Urinary bladder (tissue), 4 donors: ENCODE results near the gene EIF5AL1. TPM values are rescaled to one million over a fixed set of nuclear protein-coding genes. Genes with fewer than 3 reads are reported as not detected.
"Not testable (repeated sequence)": the region's sequence is repeated elsewhere in the genome, so short reads cannot be mapped to it uniquely, and the experiment has no call there.

ENCODE experiments used
- DNase-seq: peaks from one replicate; pipeline ENCODE4 v3.0.0-alpha.2; 2015; ENCODE audit errors: extremely low spot score
- H3K27ac ChIP-seq: one replicate; pipeline ENCODE4 v1.5.1; 2013; ENCODE audit warnings: low read depth, mild to moderate bottlenecking, moderate library complexity
- H3K36me3 ChIP-seq: one replicate; pipeline ENCODE4 v1.6.1; 2013; ENCODE audit warnings: mild to moderate bottlenecking, moderate library complexity; ENCODE audit not compliant: insufficient read depth
- H3K4me1 ChIP-seq: one replicate; pipeline ENCODE4 v1.6.1; 2013; ENCODE audit warnings: mild to moderate bottlenecking, moderate library complexity; ENCODE audit not compliant: insufficient read depth
- H3K4me3 ChIP-seq: one replicate; pipeline ENCODE4 v1.5.1; 2013; ENCODE audit warnings: low read depth, low read length
- WGBS: extraction: QIAGEN DNeasy Blood & Tissue Kit; methylation state at CpG from one replicate; pipeline ENCODE4 v1.1.7; 2013; 5-methylcytosine and 5-hydroxymethylcytosine counted together
- polyA plus RNA-seq: library from polyadenylated mRNA; stranded (reverse); fragments of 200-250 nt; gene quantifications from one replicate; pipeline ENCODE4 v1.2.3, GENCODE V29; 2013
- total RNA-seq: library from RNA; depleted of rRNA; stranded (reverse); fragments of >200 nt; gene quantifications from one replicate; pipeline ENCODE4 v1.2.3, GENCODE V29; 2014
- donor health status: healthy with polysubstance abuse.
- donor health status: healthy.

EIF5AL1 gene
- total and polyA plus RNA-seq, 2 donors: 0.11 to 0.85 TPM

DNA sequence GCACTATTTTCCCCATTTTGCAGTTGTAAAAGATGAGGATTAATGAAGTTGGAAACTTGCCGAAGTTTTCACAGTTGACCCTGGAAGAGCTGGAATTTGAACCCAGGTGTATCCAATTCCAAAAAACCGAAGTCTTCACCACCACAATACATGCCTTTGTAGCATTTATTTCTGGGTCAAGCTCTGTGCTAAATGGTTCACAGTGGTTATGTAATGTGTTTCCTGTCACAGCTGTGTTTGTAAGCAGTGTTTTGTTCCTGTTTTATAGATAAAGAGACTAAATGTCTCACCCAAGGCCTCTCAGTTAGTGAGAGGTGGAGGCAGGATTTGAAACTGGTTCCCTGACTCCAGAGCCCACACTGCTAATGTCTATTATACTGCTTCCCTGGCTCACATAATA lies 30.3 kb downstream of the EIF5AL1 start:
- DNase-seq: no peak
- no peaks in the 10 kb centered on the region for H3K4me1 ChIP-seq
- H3K36me3 ChIP-seq: no peaks in the 10 kb centered on the region
- no peak overlapping the region for H3K4me3 ChIP-seq
- WGBS: 65% methylated on average over 2 of the region's 2 CpGs
- no peak overlapping the region for H3K27ac ChIP-seq

- 75% methylated on average over 3 of the region's 3 CpGs for WGBS
- H3K4me1 ChIP-seq, H3K27ac ChIP-seq, H3K36me3 ChIP-seq, H3K4me3 ChIP-seq, DNase-seq: not testable (repeated sequence)
Observed at GRCh38 chr10:79544408-79544807, 32.1 kb downstream of the EIF5AL1 start.

GRCh38 chr10:79544926-79545659 lies 32.8 kb downstream of the EIF5AL1 start:
- H3K27ac ChIP-seq: not testable (repeated sequence)

DNA sequence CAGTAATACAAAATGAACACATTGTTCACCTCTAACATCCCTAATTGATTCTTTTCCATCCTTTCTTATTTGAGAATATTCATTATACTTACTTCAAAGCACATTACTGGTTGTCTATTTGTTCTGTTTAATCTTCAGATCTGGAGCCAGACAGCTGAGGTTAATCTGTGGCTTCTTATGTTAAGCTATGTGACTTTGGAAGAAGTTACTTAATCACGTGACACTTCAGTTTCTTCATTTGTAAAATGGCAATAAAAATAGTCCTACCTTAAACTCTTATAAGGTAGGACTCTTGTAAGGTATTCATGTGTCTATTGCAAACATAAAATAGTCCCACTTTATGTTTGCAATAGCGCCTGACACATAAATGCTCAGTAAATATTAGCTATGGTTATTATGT lies 34.8 kb downstream of the EIF5AL1 start:
- H3K4me1 ChIP-seq, H3K36me3 ChIP-seq, H3K27ac ChIP-seq, DNase-seq, H3K4me3 ChIP-seq: not testable (repeated sequence)
- 82% methylated on average over 2 of the region's 2 CpGs for WGBS

More at GRCh38 chr10:79544926-79545659, 32.8 kb downstream of the EIF5AL1 start:
- WGBS: 89% methylated on average over 3 of the region's 3 CpGs
- not testable (repeated sequence) for H3K4me1 ChIP-seq, H3K36me3 ChIP-seq, H3K4me3 ChIP-seq, DNase-seq

GRCh38 chr10:79547973-79548372 lies 35.6 kb downstream of the EIF5AL1 start:
- 47% methylated on average over 3 of the region's 3 CpGs for WGBS
- Histone ChIP-seq H3K27ac (no peak overlapping the region), H3K4me1 (no peaks in the 10 kb centered on the region), H3K4me3 (no peak overlapping the region), H3K36me3 (no peaks in the 10 kb centered on the region)
- no peak for DNase-seq

- H3K36me3 ChIP-seq: no peaks in the 10 kb centered on the region
- 73% methylated on average over 2 of the region's 2 CpGs for WGBS
- no peaks in the 10 kb centered on the region for H3K4me1 ChIP-seq
- no peak overlapping the region for H3K4me3 ChIP-seq
- no peak overlapping the region for H3K27ac ChIP-seq
- DNase-seq: no peak
Observed at GRCh38 chr10:79552143-79552542, 39.8 kb downstream of the EIF5AL1 start.

- no peak for DNase-seq
- H3K36me3 ChIP-seq: no peaks in the 10 kb centered on the region
- WGBS: 81% methylated on average over 11 of the region's 11 CpGs
- H3K4me3 ChIP-seq: no peak overlapping the region
- no peak overlapping the region for H3K27ac ChIP-seq
- no peaks in the 10 kb centered on the region for H3K4me1 ChIP-seq
Observed at GRCh38 chr10:79555354-79556309, 43.3 kb downstream of the EIF5AL1 start.

- not testable (repeated sequence) for DNase-seq, H3K4me3 ChIP-seq, H3K36me3 ChIP-seq, H3K27ac ChIP-seq, H3K4me1 ChIP-seq
- WGBS: 86% methylated on average over 3 of the region's 3 CpGs
Observed at GRCh38 chr10:79556961-79557360, 44.6 kb downstream of the EIF5AL1 start.

DNA sequence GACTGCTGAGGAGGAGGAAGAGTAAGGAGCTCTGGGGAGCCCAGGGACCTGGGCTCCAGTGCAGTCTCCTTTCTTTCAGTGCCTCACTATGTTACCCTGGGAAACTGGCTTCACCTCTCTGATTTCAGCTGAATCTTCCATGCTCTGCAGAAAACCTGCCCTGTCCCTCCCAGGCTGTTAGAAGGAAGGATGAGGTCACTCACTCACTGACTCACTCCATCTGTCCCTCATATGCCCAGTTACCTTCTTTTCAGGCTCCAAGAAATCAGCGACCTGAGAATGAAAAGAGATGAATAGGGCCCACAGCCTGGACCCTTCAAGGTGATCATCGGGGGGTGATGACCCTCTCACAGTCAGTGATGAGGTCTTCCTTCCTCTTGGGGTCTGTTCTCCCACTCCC lies 47.4 kb downstream of the EIF5AL1 start:
- Histone ChIP-seq H3K27ac (no peak overlapping the region), H3K4me1 (no peaks in the 10 kb centered on the region), H3K36me3 (no peaks in the 10 kb centered on the region), H3K4me3 (no peak overlapping the region)
- DNase-seq: no peak
- WGBS: 89% methylated on average over 2 of the region's 2 CpGs

DNA sequence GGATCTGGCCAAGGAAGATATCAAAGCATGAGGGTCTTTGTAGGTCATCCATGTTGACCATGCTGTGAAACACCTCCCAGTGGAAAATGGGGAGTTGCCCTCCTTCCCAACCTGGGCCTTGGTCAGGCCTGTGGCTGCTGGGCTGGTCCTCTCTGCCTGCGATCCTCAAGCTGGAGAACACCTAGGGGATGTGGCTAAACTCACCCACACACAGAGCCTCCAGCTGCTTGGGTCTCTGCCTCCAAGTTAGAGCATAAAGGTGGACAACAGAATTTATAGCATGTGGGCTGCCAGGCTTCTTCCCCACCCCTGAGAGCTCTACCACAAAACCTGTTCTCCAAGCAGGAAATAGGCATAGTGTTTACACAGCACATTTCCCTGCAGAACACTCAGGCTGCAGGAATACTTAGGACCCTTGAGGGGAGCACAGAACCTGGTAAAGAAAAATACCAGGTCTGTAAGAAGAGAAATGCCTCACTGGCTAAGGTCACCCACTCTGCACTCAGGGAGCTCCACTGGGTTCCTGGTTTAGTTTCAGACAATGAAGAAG lies 47.9 kb downstream of the EIF5AL1 start, which contains the start of gene SFTPA2:
SFTPA2 (minus strand) TSS at position 248 of the 550 bp plus-strand sequence. CDS start 924 bp downstream, outside the sequence.
- Histone ChIP-seq H3K4me1 (no peaks in the 10 kb centered on the region), H3K4me3 (no peak within 1 kb of the TSS), H3K27ac (no peak within 1 kb of the TSS), H3K36me3 (no peaks in the 10 kb centered on the region)
- DNase-seq: no peak
- 86% methylated on average over 1 of the region's 1 CpG for WGBS

GRCh38 chr10:79561257-79561656 lies 48.9 kb downstream of the EIF5AL1 start:
- H3K36me3 ChIP-seq: no peaks in the 10 kb centered on the region
- H3K4me3 ChIP-seq: no peak overlapping the region
- no peak overlapping the region for H3K27ac ChIP-seq
- no peak for DNase-seq
- H3K4me1 ChIP-seq: no peaks in the 10 kb centered on the region
- 90% methylated on average over 3 of the region's 3 CpGs for WGBS

DNA sequence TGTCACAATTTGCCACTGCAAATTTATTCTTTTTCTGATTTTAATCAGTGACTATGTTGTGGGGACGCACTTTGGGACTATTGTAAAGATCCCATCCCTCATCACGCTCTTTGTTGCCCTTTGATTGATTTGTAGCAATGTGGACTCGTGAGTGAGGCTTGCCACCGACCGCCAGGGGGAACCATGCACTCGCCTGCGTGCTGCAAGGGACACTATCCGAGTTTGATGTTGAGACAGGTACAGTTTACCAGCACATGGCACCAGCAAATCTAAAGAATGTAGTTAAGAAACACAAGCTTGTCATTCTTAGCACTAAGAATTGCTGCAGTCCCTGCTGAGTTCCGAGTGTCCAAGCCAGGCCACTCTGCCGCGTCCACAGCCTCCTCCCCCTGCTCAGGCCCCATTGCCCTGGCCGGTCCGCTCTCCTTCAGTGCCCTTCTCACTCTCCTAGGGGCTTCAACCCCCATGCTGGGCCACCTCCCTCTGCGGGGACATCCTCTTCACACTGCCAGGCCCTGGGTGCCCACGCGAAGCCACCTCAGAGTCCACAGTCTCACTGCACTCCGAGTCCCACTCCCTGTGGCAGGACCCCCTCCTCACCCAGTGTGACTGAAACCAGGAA lies 49.9 kb downstream of the EIF5AL1 start:
- WGBS: 15% methylated on average over 17 of the region's 17 CpGs

GRCh38 chr10:79563426-79563825 lies 51.1 kb downstream of the EIF5AL1 start:
- Histone ChIP-seq H3K27ac (no peak overlapping the region), H3K4me1 (no peaks in the 10 kb centered on the region), H3K4me3 (no peak overlapping the region), H3K36me3 (no peaks in the 10 kb centered on the region)
- whole genome bisulfite sequencing: 74% methylated on average over 4 of the region's 4 CpGs
- DNase-seq: no peak

More for the DNA sequence above, 49.9 kb downstream of the EIF5AL1 start:
- H3K4me3 ChIP-seq: no peak overlapping the region
- H3K36me3 ChIP-seq: no peaks in the 10 kb centered on the region
- no peaks in the 10 kb centered on the region for H3K4me1 ChIP-seq
- H3K27ac ChIP-seq: no peak overlapping the region
- peak; percentile 7 for DNase-seq
